Nephron progenitor cell (in vitro differentiated cells): ENCODE measurements around the gene STK10.
A peak's percentile ranks its signal among the peaks of the same experiment; 100 is the strongest.

Experiments used
- DNase-seq: peaks from one replicate; pipeline ENCODE4 v3.0.0; 2021
- H3K27ac Mint-ChIP-seq: 2 replicates; pipeline ENCODE4 v1.8.0; 2021; ENCODE audit warnings: mild to moderate bottlenecking, moderate library complexity, mixed read lengths
- H3K27me3 Mint-ChIP-seq: 2 replicates; pipeline ENCODE4 v1.8.0; 2021; ENCODE audit warnings: mild to moderate bottlenecking, low read depth, mixed read lengths; ENCODE audit not compliant: poor library complexity
- H3K36me3 Mint-ChIP-seq: 2 replicates; pipeline ENCODE4 v1.8.0; 2021; ENCODE audit warnings: low read depth, mixed read lengths
- H3K4me1 Mint-ChIP-seq: 2 replicates; pipeline ENCODE4 v1.8.0; 2021; ENCODE audit warnings: mixed read lengths
- H3K4me3 Mint-ChIP-seq: 2 replicates; pipeline ENCODE4 v1.8.0; 2021; ENCODE audit warnings: mild to moderate bottlenecking, moderate library complexity, mixed read lengths
- H3K9me3 Mint-ChIP-seq: 2 replicates; pipeline ENCODE4 v1.8.0; 2021; ENCODE audit warnings: mild to moderate bottlenecking, moderate library complexity, mixed read lengths
- CTCF ChIP-seq: fragments of 200-600 bp; sonication (generic); IDR thresholded peaks from 2 replicates; pipeline ENCODE4 v1.5.0; 2021; ENCODE audit warnings: antibody characterized with exemption

STK10 gene

GRCh38 chr5:172172912-172173563 is 15.0 kb downstream of the STK10 start:
- no peak for DNase-seq
- no peak for TF ChIP-seq CTCF
- H3K27me3 Mint-ChIP-seq = peaks cover 14% of the 10 kb centered on the region
- no peaks in the 10 kb centered on the region for H3K36me3 Mint-ChIP-seq
- H3K9me3 Mint-ChIP-seq = no peaks in the 10 kb centered on the region
- no peak overlapping the region for H3K4me3 Mint-ChIP-seq
- peak overlapping the region; percentile 64 for H3K27ac Mint-ChIP-seq
- peaks cover 60% of the 10 kb centered on the region for H3K4me1 Mint-ChIP-seq

GRCh38 chr5:172171118-172171517 is 16.9 kb downstream of the STK10 start:
- Mint-ChIP-seq H3K27me3 (peaks cover 11% of the 10 kb centered on the region), H3K4me1 (peaks cover 64% of the 10 kb centered on the region), H3K4me3 (no peak overlapping the region)

GRCh38 chr5:172170251-172170701 is 17.7 kb downstream of the STK10 start:
- peaks cover 60% of the 10 kb centered on the region for H3K4me1 Mint-ChIP-seq
- DNase-seq = no peak
- peaks cover 10% of the 10 kb centered on the region for H3K27me3 Mint-ChIP-seq
- H3K9me3 Mint-ChIP-seq = no peaks in the 10 kb centered on the region
- no peak overlapping the region for H3K4me3 Mint-ChIP-seq
- no peak overlapping the region for H3K27ac Mint-ChIP-seq
- no peaks in the 10 kb centered on the region for H3K36me3 Mint-ChIP-seq
- TF ChIP-seq CTCF = no peak

More at GRCh38 chr5:172171118-172171517, 16.9 kb downstream of the STK10 start:
- no peaks in the 10 kb centered on the region for H3K9me3 Mint-ChIP-seq
- no peak for TF ChIP-seq CTCF
- H3K27ac Mint-ChIP-seq = no peak overlapping the region
- H3K36me3 Mint-ChIP-seq = no peaks in the 10 kb centered on the region
- no peak for DNase-seq

- Mint-ChIP-seq H3K4me3 (no peak overlapping the region), H3K27me3 (peaks cover 10% of the 10 kb centered on the region), H3K27ac (no peak overlapping the region), H3K4me1 (peaks cover 59% of the 10 kb centered on the region), H3K9me3 (no peaks in the 10 kb centered on the region), H3K36me3 (no peaks in the 10 kb centered on the region)
- DNase-seq = no peak
- no peak for TF ChIP-seq CTCF
Measured at GRCh38 chr5:172169216-172169615, 18.8 kb downstream of the STK10 start.

DNA sequence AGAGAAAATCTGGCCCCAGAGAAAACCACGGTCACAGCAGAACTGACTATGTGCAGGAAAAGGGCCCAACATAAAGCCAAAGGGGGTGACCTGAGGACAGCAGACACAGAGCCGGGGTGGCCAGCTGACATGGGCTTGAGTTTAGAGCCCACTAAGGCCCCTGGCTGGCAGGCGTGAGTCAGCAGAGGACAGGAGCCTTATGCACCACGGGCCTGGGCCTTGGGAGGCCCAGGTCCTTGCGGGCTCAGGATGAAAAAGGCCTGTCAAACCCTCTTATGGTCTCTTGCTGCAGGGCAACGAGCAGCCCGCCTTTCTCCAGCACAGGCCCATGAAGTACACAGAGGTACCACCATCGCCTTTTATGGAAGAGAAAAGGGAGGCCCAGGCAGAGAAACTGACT is 19.7 kb downstream of the STK10 start:
- no peaks in the 10 kb centered on the region for H3K36me3 Mint-ChIP-seq
- no peaks in the 10 kb centered on the region for H3K9me3 Mint-ChIP-seq
- H3K4me1 Mint-ChIP-seq = peaks cover 50% of the 10 kb centered on the region
- H3K4me3 Mint-ChIP-seq = no peak overlapping the region
- TF ChIP-seq CTCF = no peak
- no peak for DNase-seq
- no peak overlapping the region for H3K27ac Mint-ChIP-seq
- H3K27me3 Mint-ChIP-seq = peaks cover 5% of the 10 kb centered on the region

- Mint-ChIP-seq H3K27me3 (peaks cover 4% of the 10 kb centered on the region), H3K4me3 (no peak overlapping the region), H3K27ac (peak overlapping the region; percentile 36), H3K4me1 (peaks cover 46% of the 10 kb centered on the region), H3K9me3 (no peaks in the 10 kb centered on the region), H3K36me3 (no peaks in the 10 kb centered on the region)
- TF ChIP-seq CTCF = no peak
- DNase-seq = no peak
Measured at GRCh38 chr5:172167895-172168294, 20.1 kb downstream of the STK10 start.
